Omental fat pad (tissue), 4 donors: ENCODE measurements around the gene SDCBP2. TPM values are rescaled to one million over a fixed set of nuclear protein-coding genes. Genes with fewer than 3 reads are reported as not detected.
"Not testable (repeated sequence)": the region's sequence is repeated elsewhere in the genome, so short reads cannot be mapped to it uniquely, and the experiment has no call there.

Source experiments
- ATAC-seq: fragments of 150-250 bp; one replicate; pipeline ENCODE4 v1.9.1; 2016; ENCODE audit warnings: mild to moderate bottlenecking, moderate library complexity; ENCODE audit not compliant: low FRiP score
- DNase-seq: peaks from one replicate; pipeline ENCODE4 v3.0.0-alpha.2; 2019; ENCODE audit warnings: low spot score
- total RNA-seq, 4 donors: library from RNA; depleted of rRNA; stranded (reverse); fragments of >200 nt; gene quantifications; one replicate each; pipeline ENCODE4 v1.1.0, GENCODE V29; 2016
- TF ChIP-seq, protein P1 (sequence below), 3 donors: fragments of 450-650 bp; IDR thresholded peaks; one replicate each; pipeline ENCODE4 v1.5.1; 2016 to 2017; ENCODE audit warnings: antibody characterized with exemption in 3 of 3, mild to moderate bottlenecking in 3 of 3, moderate library complexity in 2 of 3

Gene SDCBP2
- total RNA-seq, 4 donors from 2014 or later = 7.7 to 18.0 (median 9.8) TPM

DNA sequence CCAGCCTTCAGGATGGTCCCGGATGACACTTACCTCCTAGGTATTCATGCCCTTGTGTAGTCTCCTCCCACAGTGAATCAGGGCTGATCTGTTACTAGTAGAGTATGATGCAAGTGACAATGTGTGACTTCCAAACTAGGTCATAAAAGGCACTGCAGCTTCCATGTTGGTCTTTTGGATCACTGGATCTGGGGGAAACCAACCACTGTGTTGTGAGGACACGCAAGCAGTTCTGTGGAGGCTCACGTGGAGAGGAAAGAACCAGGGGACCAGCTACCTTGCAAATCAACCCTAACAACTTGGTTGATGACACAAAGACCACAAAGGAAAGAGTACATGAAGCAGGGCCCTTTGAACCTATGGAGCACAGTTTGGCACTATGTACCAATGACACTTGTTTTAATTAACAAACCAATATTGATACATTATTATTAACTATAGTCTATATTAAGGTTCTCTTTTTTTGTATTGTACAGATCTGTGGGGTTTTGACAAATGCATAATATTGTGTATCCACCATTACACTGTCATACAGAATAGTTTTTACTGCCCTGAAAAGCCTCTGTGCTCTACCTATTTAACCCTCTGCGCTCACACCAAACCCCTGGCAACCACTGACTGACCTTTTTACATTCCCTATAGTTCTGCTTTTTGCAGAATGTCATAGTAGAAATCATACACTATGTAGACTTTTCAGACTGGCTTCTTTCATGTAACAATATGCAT lies 16.3 kb upstream of the SDCBP2 start:
- TF ChIP-seq, protein P1, sequence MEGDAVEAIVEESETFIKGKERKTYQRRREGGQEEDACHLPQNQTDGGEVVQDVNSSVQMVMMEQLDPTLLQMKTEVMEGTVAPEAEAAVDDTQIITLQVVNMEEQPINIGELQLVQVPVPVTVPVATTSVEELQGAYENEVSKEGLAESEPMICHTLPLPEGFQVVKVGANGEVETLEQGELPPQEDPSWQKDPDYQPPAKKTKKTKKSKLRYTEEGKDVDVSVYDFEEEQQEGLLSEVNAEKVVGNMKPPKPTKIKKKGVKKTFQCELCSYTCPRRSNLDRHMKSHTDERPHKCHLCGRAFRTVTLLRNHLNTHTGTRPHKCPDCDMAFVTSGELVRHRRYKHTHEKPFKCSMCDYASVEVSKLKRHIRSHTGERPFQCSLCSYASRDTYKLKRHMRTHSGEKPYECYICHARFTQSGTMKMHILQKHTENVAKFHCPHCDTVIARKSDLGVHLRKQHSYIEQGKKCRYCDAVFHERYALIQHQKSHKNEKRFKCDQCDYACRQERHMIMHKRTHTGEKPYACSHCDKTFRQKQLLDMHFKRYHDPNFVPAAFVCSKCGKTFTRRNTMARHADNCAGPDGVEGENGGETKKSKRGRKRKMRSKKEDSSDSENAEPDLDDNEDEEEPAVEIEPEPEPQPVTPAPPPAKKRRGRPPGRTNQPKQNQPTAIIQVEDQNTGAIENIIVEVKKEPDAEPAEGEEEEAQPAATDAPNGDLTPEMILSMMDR (IDR thresholded peaks at IDR 0.05) = no peak
- ATAC-seq (no peak), DNase-seq (no peak)

DNA sequence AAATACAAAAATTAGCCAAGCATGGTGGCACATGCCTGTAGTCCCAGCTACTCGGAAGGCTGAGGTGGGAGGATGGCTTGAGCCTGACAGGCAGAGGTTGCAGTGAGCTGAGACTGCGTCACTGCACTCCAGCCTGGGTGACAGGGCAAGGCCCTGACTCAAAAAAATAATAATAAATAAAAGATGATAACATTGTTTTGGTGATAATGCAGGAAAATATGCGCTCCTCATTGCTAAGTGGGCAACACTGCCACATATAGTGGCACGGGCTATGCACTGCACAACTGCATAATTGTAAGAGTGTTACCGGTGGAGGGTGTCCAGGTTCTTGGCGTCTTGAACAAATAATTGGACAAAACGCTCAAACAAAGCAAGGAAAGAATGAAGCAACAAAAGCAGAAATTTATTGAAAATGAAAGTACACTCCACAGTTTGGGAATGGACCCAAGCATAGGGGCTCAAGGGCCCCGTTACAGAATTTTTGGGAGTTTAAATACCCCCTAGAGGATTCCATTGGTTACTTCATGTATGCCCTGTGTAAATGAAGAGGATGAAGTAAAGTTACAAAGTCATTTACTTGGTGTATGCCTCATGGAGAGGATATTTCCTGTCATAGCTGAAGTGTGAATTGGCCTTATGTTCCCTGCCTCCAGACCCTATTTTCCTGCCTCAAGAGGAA lies 14.6 kb upstream of the SDCBP2 start:
- DNase-seq, ATAC-seq: not testable (repeated sequence)

DNA sequence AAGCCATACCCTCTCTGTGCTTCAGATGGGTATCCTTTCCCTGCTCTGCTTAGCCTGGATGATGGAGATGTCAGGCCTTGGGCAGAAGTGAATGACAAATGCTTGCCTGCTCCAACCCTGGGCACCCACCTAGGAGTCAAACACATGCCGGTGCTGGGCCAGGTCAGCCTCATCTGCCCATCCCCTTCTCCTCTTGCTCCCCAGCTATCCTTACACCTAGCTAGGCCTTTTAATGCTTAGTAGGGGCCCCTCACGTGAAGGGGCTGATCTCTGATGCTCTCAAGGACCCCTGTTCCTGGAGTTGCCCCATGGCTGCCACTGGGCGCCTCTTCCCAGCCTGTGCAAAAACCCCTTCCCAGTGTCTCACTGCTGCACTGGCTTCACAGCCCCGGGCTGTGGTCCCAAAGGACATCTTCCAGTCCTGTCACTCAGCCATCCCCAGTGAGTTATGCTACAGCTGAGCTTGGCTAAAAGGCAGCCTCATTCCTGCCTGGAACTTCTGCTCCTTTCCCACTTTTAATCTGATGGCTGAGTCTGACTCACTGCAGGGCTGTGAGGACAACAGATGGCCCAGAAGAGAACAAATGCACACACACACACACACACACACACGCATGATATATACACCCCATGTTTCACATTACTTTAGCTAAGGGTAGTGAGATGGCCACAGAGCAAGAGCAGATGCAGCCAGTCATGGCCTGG lies 12.8 kb upstream of the SDCBP2 start:
- no peak for DNase-seq
- ATAC-seq = no peak

DNA sequence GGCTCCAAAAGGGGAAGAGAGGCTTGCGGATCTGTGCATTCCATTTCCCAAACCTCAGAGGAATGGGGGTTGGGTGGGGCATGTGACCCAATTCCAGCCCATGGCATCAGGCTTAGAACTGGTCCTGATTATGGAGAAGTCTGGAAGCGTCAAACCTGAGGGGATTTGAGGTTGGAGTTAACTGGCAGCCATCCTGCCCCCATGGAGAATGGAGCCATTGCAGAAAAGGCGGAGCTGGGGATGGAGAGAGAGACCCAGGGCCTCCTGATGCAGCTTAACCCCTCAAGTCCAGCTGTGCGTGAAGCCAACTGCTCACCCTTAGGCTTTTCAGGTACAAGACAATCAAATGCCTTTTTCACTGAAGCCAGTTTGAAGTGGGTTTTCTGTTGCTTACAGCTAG lies 9.9 kb upstream of the SDCBP2 start:
- TF ChIP-seq, protein P1 (IDR thresholded peaks at IDR 0.05) = no peak
- ATAC-seq = no peak
- DNase-seq = no peak

More for the DNA sequence above, 12.8 kb upstream of the SDCBP2 start:
- TF ChIP-seq, protein P1 (IDR thresholded peaks at IDR 0.05) = no peak

DNA sequence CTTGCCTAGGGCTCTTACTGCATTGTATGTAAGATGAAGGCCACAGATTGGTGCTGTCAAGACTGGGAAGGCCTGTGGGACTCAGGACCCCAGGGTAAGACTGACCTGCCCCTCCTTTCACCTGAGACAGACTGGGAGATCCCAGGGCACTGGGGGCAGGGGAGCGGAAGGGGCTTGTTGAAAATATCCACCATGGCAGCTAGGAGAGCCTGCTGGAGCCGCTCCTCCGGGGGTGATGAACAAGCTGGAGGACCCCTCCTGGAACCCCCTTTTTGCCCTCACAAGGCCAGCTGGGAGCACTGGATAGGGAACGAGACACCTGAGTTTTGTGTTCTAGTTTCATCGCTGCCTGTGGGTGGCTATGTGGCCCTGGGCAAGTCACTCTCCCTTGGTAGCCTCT lies 9.2 kb upstream of the SDCBP2 start:
- TF ChIP-seq, protein P1 (IDR thresholded peaks at IDR 0.05) = no peak
- no peak for ATAC-seq

DNA sequence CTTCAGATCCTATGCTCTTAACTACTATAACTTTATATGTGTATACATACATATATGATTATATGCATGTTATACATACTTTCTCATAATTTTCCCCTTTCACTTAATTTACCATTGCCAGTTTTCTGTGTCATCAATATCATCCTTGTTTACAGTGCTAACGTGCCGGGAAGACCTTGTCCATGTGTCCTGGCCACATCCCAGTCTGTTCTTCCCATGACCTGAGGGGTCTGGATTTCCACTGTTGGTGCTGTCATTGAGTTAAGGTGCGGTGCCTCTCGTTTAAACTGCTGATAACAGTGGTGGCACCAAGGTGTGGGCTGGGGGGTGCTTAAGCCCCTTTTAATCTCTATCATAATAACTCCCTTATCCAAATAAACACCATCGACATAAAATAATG lies 8.5 kb upstream of the SDCBP2 start:
- DNase-seq = no peak
- no peak for ATAC-seq
- TF ChIP-seq, protein P1 (IDR thresholded peaks at IDR 0.05) = no peak

More for the DNA sequence above, 9.2 kb upstream of the SDCBP2 start:
- no peak for DNase-seq

DNA sequence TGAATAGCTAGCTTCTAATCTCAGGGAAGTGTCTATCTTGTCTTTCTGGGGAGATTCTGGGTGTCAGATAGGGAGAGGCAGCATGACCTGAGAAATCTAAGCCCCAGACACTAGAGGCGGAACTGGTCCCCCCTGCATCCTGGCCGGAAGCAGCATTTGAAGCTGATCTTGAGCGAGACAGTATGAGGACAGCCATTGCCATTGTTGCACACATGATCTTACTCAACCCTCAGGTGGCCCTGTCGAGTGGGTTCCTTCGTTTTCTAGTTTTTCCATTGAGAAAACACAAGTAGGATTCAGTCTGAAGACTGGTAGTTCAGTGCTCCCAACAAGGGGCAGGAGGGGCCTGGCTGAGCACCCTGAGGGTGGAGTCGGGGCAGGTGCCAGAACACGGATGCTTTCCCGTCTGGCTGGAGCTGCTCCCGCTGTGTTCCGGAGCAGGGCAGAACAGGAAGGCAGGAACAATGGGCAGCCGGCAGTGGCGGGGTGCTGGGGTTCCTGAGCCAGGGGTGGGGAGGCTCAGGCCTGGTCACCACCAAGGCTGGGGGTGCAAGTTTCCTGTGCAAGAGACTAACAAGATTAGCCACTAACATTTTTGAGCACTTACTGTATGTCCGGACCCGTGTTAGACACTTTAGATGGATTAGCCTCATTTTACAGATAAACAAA lies 7.9 kb upstream of the SDCBP2 start:
- DNase-seq (no peak), ATAC-seq (peak; percentile 70)
- TF ChIP-seq, protein P1 (IDR thresholded peaks at IDR 0.05) = no peak
